Effector CD4-positive, alpha-beta T cell (primary cell): ENCODE results near the gene LYSMD3.
"Not testable (repeated sequence)": the region's sequence is repeated elsewhere in the genome, so short reads cannot be mapped to it uniquely, and the experiment has no call there.

Source experiments
- DNase-seq: peaks from one replicate; pipeline ENCODE4 v3.0.0-alpha.2; 2020
- total RNA-seq: gene quantifications from one replicate; lab custom pipeline; 2026; lab: John Stamatoyannopoulos, UW

LYSMD3 gene
- 28.9 reads per million, percentile 55 among the genes with 10 or more reads in this experiment for total RNA-seq

- peak; percentile 97 for DNase-seq
These were observed at the start of gene LYSMD3 for GRCh38 chr5:90529194-90529938. LYSMD3 (minus strand) TSS chr5:90529584; CDS start chr5:90525289, 4,295 bp downstream.

GRCh38 chr5:90576566-90576965 is 47.2 kb upstream of the LYSMD3 start:
- not testable (repeated sequence) for DNase-seq

GRCh38 chr5:90575712-90576111 is 46.3 kb upstream of the LYSMD3 start:
- no peak for DNase-seq

- DNase-seq = no peak
These were observed 41.9 kb upstream of the LYSMD3 start for GRCh38 chr5:90571147-90571773.

GRCh38 chr5:90570034-90570433 is 40.6 kb upstream of the LYSMD3 start:
- no peak for DNase-seq

GRCh38 chr5:90569084-90569483 is 39.7 kb upstream of the LYSMD3 start:
- no peak for DNase-seq

GRCh38 chr5:90565491-90565890 is 36.1 kb upstream of the LYSMD3 start:
- DNase-seq = no peak

GRCh38 chr5:90563108-90563507 is 33.7 kb upstream of the LYSMD3 start:
- DNase-seq = no peak

- no peak for DNase-seq
These were observed 33.0 kb upstream of the LYSMD3 start for GRCh38 chr5:90562341-90562740.

- no peak for DNase-seq
These were observed 32.4 kb upstream of the LYSMD3 start for GRCh38 chr5:90561766-90562165.

- no peak for DNase-seq
These were observed 31.4 kb upstream of the LYSMD3 start for GRCh38 chr5:90560771-90561170.

GRCh38 chr5:90558344-90559192 is 29.2 kb upstream of the LYSMD3 start, which contains the start of gene ADGRV1:
ADGRV1 (plus strand) TSS chr5:90558797; CDS start chr5:90558896, 99 bp downstream.
- no peak for DNase-seq

GRCh38 chr5:90557871-90558270 is 28.5 kb upstream of the LYSMD3 start:
- DNase-seq = no peak

- DNase-seq = no peak
These were observed 28.0 kb upstream of the LYSMD3 start for GRCh38 chr5:90557391-90557790.

GRCh38 chr5:90555666-90556065 is 26.3 kb upstream of the LYSMD3 start:
- DNase-seq = no peak

- no peak for DNase-seq
These were observed 25.1 kb upstream of the LYSMD3 start for GRCh38 chr5:90554358-90555006.

GRCh38 chr5:90553711-90554110 is 24.3 kb upstream of the LYSMD3 start:
- no peak for DNase-seq

GRCh38 chr5:90551376-90551775 is 22.0 kb upstream of the LYSMD3 start:
- no peak for DNase-seq

- DNase-seq = no peak
These were observed 21.6 kb upstream of the LYSMD3 start for GRCh38 chr5:90550963-90551362.

- no peak for DNase-seq
These were observed 20.4 kb upstream of the LYSMD3 start for GRCh38 chr5:90549729-90550275.

GRCh38 chr5:90549223-90549622 is 19.8 kb upstream of the LYSMD3 start:
- no peak for DNase-seq

GRCh38 chr5:90548069-90548593 is 18.7 kb upstream of the LYSMD3 start:
- no peak for DNase-seq
